Measurements from ENCODE around the gene TACC3. TPM values are rescaled to one million over a fixed set of nuclear protein-coding genes. Genes with fewer than 3 reads are reported as not detected.

TACC3 gene
- polyA plus RNA-seq, 1 of the 3 experiments (the other 2 are of a cell fraction), result 49.5 TPM

DNA sequence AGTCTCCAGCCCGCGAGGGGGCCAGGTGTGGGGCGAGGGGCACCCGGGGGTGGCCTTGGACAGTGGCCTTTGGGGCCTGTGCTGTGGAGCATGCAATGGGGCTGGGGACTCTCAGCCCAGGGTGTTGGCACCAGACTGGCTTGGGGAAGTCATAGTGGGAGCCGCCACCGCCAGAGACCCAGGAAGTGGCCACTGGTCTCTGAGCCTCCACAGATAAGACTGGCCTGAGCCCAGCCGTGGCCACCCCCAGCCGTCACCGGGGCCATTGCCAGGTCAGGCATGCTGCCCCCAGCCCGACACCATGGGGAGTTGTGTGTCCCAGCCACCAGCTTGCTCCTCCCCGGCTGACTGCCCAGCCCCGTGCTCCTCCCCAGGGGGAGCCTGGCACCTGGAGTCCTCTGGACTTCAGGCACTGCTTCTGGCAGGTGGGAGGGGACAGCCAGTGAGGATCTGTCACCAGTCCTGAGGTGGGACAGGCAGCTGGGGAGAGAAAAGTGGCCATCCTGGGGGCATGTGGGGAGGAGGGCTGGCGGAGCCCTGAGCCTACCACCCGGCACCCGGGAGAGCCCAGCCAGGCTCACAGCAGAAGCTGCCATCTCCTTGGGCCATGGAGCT, 32.5 kb downstream of the TACC3 start:
- H3K4me3 ChIP-seq (ENCODE audit: low read depth in 2 of 2, low read length in 1 of 2), result no peak overlapping the region
- WGBS (ENCODE audit: low lambda C conversion rate), result 88% methylated on average over 5 of the region's 15 CpGs

More for the DNA sequence above, 32.5 kb downstream of the TACC3 start:
- Histone ChIP-seq H3K4me2 (no peak overlapping the region), H3K36me3 (replicated peaks in 1 of 2; ENCODE audit: control insufficient read depth in 1 of 2, insufficient read depth in 2 of 2, low read length in 1 of 2) (no peaks in the 10 kb centered on the region), H3K27me3 (ENCODE audit: insufficient read depth) (no peaks in the 10 kb centered on the region), H3K4me1 (ENCODE audit: control insufficient read depth in 1 of 2, insufficient read depth in 2 of 2, low read depth in 1 of 2, low read length in 1 of 2) (peaks cover 0 to 30% of the 10 kb centered on the region in 2 experiments; a peak in 1 of 4 replicates), H3K9ac (no peak overlapping the region), H3K9me3 (no peaks in the 10 kb centered on the region), H3K27ac (ENCODE audit: low read depth in 2 of 2, low read length in 1 of 2) (peak overlapping the region in 1 of 2 experiments; percentile 34; a peak in 1 of 4 replicates), H3K79me2 (ENCODE audit: insufficient read depth) (no peaks in the 10 kb centered on the region), H2AFZ (ENCODE audit: low read depth) (no peak overlapping the region), H4K20me1 (ENCODE audit: insufficient read depth) (no peaks in the 10 kb centered on the region), H3K9me2 (no peaks in the 10 kb centered on the region), H3F3A (replicated peaks; ENCODE audit: insufficient read depth) (no peaks in the 10 kb centered on the region)
- no peak for TF ChIP-seq CHD2 (IDR thresholded peaks at IDR 0.05; ENCODE audit: low read length, partially characterized antibody)
- TF ChIP-seq SMC3 (IDR thresholded peaks at IDR 0.05; ENCODE audit: low read depth, low read length), result no peak
- TF ChIP-seq, protein P1, sequence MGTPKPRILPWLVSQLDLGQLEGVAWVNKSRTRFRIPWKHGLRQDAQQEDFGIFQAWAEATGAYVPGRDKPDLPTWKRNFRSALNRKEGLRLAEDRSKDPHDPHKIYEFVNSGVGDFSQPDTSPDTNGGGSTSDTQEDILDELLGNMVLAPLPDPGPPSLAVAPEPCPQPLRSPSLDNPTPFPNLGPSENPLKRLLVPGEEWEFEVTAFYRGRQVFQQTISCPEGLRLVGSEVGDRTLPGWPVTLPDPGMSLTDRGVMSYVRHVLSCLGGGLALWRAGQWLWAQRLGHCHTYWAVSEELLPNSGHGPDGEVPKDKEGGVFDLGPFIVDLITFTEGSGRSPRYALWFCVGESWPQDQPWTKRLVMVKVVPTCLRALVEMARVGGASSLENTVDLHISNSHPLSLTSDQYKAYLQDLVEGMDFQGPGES (IDR thresholded peaks at IDR 0.05; ENCODE audit: low read depth, low read length), result no peak
- TF ChIP-seq TAF1 (IDR thresholded peaks at IDR 0.05; ENCODE audit: borderline replicate concordance, low read depth, low read length), result no peak
- no peak for TF ChIP-seq POLR2AphosphoS5 (IDR thresholded peaks at IDR 0.05; ENCODE audit: low read depth, low read length)
- TF ChIP-seq MEF2A (IDR thresholded peaks at IDR 0.05; ENCODE audit: borderline replicate concordance, low read depth), result no peak
- no peak for TF ChIP-seq SIN3A (IDR thresholded peaks at IDR 0.05; ENCODE audit: borderline replicate concordance, low read depth, low read length)
- TF ChIP-seq, protein P2, sequence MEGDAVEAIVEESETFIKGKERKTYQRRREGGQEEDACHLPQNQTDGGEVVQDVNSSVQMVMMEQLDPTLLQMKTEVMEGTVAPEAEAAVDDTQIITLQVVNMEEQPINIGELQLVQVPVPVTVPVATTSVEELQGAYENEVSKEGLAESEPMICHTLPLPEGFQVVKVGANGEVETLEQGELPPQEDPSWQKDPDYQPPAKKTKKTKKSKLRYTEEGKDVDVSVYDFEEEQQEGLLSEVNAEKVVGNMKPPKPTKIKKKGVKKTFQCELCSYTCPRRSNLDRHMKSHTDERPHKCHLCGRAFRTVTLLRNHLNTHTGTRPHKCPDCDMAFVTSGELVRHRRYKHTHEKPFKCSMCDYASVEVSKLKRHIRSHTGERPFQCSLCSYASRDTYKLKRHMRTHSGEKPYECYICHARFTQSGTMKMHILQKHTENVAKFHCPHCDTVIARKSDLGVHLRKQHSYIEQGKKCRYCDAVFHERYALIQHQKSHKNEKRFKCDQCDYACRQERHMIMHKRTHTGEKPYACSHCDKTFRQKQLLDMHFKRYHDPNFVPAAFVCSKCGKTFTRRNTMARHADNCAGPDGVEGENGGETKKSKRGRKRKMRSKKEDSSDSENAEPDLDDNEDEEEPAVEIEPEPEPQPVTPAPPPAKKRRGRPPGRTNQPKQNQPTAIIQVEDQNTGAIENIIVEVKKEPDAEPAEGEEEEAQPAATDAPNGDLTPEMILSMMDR (IDR thresholded peaks at IDR 0.05), result no peak
- no peak for TF ChIP-seq RXRA (IDR thresholded peaks at IDR 0.05; ENCODE audit: borderline replicate concordance, low read depth)
- TF ChIP-seq EP300 (IDR thresholded peaks at IDR 0.05; ENCODE audit: borderline replicate concordance in 1 of 2, low read depth in 1 of 2, low read length in 1 of 2), result no peak
- TF ChIP-seq JUND (IDR thresholded peaks at IDR 0.05), result no peak
- TF ChIP-seq FOSL2 (IDR thresholded peaks at IDR 0.05; ENCODE audit: borderline replicate concordance, low read depth), result no peak
- TF ChIP-seq, protein P3, sequence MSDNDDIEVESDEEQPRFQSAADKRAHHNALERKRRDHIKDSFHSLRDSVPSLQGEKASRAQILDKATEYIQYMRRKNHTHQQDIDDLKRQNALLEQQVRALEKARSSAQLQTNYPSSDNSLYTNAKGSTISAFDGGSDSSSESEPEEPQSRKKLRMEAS (IDR thresholded peaks at IDR 0.05; ENCODE audit: low read depth), result no peak
- no peak for TF ChIP-seq RFX5 (IDR thresholded peaks at IDR 0.05; ENCODE audit: low read length)
- no peak for TF ChIP-seq GABPA (IDR thresholded peaks at IDR 0.05; ENCODE audit: low read depth)
- TF ChIP-seq GATA2 (CRISPR knock-in tag; IDR thresholded peaks at IDR 0.05), result no peak
- TF ChIP-seq, protein P4, sequence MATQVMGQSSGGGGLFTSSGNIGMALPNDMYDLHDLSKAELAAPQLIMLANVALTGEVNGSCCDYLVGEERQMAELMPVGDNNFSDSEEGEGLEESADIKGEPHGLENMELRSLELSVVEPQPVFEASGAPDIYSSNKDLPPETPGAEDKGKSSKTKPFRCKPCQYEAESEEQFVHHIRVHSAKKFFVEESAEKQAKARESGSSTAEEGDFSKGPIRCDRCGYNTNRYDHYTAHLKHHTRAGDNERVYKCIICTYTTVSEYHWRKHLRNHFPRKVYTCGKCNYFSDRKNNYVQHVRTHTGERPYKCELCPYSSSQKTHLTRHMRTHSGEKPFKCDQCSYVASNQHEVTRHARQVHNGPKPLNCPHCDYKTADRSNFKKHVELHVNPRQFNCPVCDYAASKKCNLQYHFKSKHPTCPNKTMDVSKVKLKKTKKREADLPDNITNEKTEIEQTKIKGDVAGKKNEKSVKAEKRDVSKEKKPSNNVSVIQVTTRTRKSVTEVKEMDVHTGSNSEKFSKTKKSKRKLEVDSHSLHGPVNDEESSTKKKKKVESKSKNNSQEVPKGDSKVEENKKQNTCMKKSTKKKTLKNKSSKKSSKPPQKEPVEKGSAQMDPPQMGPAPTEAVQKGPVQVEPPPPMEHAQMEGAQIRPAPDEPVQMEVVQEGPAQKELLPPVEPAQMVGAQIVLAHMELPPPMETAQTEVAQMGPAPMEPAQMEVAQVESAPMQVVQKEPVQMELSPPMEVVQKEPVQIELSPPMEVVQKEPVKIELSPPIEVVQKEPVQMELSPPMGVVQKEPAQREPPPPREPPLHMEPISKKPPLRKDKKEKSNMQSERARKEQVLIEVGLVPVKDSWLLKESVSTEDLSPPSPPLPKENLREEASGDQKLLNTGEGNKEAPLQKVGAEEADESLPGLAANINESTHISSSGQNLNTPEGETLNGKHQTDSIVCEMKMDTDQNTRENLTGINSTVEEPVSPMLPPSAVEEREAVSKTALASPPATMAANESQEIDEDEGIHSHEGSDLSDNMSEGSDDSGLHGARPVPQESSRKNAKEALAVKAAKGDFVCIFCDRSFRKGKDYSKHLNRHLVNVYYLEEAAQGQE (IDR thresholded peaks at IDR 0.05; ENCODE audit: low read depth, low read length), result no peak
- TF ChIP-seq FOXM1 (IDR thresholded peaks at IDR 0.05; ENCODE audit: low read depth), result no peak
- TF ChIP-seq, protein P5, sequence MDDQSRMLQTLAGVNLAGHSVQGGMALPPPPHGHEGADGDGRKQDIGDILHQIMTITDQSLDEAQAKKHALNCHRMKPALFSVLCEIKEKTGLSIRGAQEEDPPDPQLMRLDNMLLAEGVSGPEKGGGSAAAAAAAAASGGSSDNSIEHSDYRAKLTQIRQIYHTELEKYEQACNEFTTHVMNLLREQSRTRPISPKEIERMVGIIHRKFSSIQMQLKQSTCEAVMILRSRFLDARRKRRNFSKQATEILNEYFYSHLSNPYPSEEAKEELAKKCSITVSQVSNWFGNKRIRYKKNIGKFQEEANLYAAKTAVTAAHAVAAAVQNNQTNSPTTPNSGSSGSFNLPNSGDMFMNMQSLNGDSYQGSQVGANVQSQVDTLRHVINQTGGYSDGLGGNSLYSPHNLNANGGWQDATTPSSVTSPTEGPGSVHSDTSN (IDR thresholded peaks at IDR 0.05), result no peak
- CTCF ChIA-PET, result interaction anchor here (0.8 to 12.0 kb wide), 10 partner anchors 9 to 174 kb away, joined by 3 to 88 read pairs (median 4); no protein-coding TSS in a partner anchor
- POLR2A ChIA-PET, result no interaction called here
- DNase-seq, result no peak

All from SK-N-SH (cell line).